ENCODE measurements around the gene TBRG4. TPM values are rescaled to one million over a fixed set of nuclear protein-coding genes. Genes with fewer than 3 reads are reported as not detected.
A peak's percentile ranks its signal among the peaks of the same experiment; 100 is the strongest.

TBRG4 gene
- polyA plus RNA-seq, 3 donors: 32.7 to 42.2 (median 38.4) TPM

DNA sequence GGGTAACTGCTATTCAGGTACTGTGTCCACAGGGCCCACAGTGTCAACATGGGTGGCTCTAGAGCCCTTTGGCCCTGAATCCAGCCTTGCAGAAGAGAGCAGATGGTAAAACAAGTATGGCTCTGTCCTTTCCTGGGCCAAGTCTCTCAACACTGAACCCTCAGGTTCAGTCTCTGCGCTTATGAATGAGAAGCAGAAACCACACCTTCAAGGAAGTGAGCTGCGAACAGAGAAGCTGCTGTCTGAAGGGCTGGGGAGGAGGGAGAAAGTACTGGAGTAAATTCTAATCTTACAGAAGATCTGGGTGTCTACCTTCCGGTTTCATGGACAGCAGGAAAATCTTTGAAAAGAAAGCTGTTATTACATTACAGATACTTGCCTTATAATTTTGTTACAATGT, 4.1 kb downstream of the TBRG4 start:
- Mint-ChIP-seq H3K4me1 (peaks cover 35% of the 10 kb centered on the region), H3K27me3 (ENCODE audit: low read depth in 3 of 3) (peaks cover 0 to 5% (median 2%) of the 10 kb centered on the region in 3 donors), H3K4me3 (no peak overlapping the region), H3K36me3 (peaks cover 64 to 71% of the 10 kb centered on the region in 2 donors), H3K27ac (peak overlapping the region in 4 of 7 donors; percentile 46 to 82 (median 65)), H3K9me3 (peaks cover 0 to 2% (median 0%) of the 10 kb centered on the region in 7 donors)
- H3K4me1 ChIP-seq (ENCODE audit: control insufficient read depth in 1 of 2, insufficient read depth in 2 of 2, low read length in 2 of 2): peaks cover 23 to 41% of the 10 kb centered on the region in 2 donors
- H4K20me1 ChIP-seq (ENCODE audit: insufficient read depth, low read length): peaks cover 63% of the 10 kb centered on the region
- DNase-seq: no peak
- no CpG with 5 or more reads among the region's 3 CpGs for WGBS (ENCODE audit: insufficient coverage)
- H3K4me2 ChIP-seq (replicated peaks; ENCODE audit: extremely low read depth, low read length, poor library complexity, severe bottlenecking): no peak overlapping the region
- H3K27ac ChIP-seq (ENCODE audit: low read depth in 1 of 2, low read length in 2 of 2): peak overlapping the region in 1 of 2 donors; percentile 55
- H3K4me3 ChIP-seq (replicated peaks in 1 of 3; ENCODE audit: low read depth in 2 of 3, low read length in 3 of 3): no peak overlapping the region
- H3K36me3 ChIP-seq (replicated peaks in 1 of 2; ENCODE audit: control insufficient read depth in 1 of 2, insufficient read depth in 2 of 2, low read length in 2 of 2): peaks cover 68 to 71% of the 10 kb centered on the region in 2 donors
- no peak overlapping the region for H3K9ac ChIP-seq (ENCODE audit: insufficient read depth, low read length, poor library complexity, severe bottlenecking)
- peaks cover 69% of the 10 kb centered on the region for H3K79me2 ChIP-seq (ENCODE audit: insufficient read depth, low read length)
- H2AFZ ChIP-seq (ENCODE audit: insufficient read depth, low read depth, low read length, poor library complexity, severe bottlenecking): no peak overlapping the region
- no peaks in the 10 kb centered on the region for H3K9me3 ChIP-seq (replicated peaks in 1 of 2; ENCODE audit: control insufficient read depth in 1 of 2, insufficient read depth in 1 of 2, low read length in 2 of 2)
- intact Hi-C loops (cut with micrococcal nuclease): no loop called here
- TF ChIP-seq, protein P1, sequence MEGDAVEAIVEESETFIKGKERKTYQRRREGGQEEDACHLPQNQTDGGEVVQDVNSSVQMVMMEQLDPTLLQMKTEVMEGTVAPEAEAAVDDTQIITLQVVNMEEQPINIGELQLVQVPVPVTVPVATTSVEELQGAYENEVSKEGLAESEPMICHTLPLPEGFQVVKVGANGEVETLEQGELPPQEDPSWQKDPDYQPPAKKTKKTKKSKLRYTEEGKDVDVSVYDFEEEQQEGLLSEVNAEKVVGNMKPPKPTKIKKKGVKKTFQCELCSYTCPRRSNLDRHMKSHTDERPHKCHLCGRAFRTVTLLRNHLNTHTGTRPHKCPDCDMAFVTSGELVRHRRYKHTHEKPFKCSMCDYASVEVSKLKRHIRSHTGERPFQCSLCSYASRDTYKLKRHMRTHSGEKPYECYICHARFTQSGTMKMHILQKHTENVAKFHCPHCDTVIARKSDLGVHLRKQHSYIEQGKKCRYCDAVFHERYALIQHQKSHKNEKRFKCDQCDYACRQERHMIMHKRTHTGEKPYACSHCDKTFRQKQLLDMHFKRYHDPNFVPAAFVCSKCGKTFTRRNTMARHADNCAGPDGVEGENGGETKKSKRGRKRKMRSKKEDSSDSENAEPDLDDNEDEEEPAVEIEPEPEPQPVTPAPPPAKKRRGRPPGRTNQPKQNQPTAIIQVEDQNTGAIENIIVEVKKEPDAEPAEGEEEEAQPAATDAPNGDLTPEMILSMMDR (IDR thresholded peaks at IDR 0.05): no peak
- H3K27me3 ChIP-seq (ENCODE audit: control insufficient read depth in 2 of 2, insufficient read depth in 2 of 2, low read length in 2 of 2): no peaks in the 10 kb centered on the region

DNA sequence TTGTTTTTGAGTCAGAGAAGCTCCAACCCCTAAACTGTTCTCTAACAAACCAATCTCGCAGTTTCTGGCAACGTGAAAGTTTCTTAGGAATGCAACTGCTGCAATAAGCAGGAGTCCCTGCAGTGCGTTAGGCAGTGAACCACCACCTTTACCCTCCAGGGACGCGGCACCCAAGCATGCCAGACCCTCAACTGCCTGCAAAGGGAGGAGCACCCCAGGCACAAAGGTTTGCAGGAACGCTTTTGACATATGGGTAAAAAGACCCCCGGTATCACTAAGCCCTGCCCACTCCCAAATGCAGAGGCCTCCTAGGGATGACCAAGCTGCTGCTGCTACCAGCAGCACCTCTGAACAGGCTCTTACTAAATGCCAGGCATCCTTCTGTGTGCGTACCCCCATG, 4.7 kb downstream of the TBRG4 start:
- Histone ChIP-seq H3K4me2 (replicated peaks; ENCODE audit: extremely low read depth, low read length, poor library complexity, severe bottlenecking) (no peak overlapping the region), H3K27ac (ENCODE audit: low read depth in 1 of 2, low read length in 2 of 2) (peak overlapping the region in 1 of 2 donors; percentile 55), H3K79me2 (ENCODE audit: insufficient read depth, low read length) (peaks cover 69% of the 10 kb centered on the region), H3K36me3 (replicated peaks in 1 of 2; ENCODE audit: control insufficient read depth in 1 of 2, insufficient read depth in 2 of 2, low read length in 2 of 2) (peaks cover 73 to 76% of the 10 kb centered on the region in 2 donors), H3K4me1 (ENCODE audit: control insufficient read depth in 1 of 2, insufficient read depth in 2 of 2, low read length in 2 of 2) (peaks cover 18 to 36% of the 10 kb centered on the region in 2 donors), H4K20me1 (ENCODE audit: insufficient read depth, low read length) (peaks cover 68% of the 10 kb centered on the region), H3K9me3 (replicated peaks in 1 of 2; ENCODE audit: control insufficient read depth in 1 of 2, insufficient read depth in 1 of 2, low read length in 2 of 2) (no peaks in the 10 kb centered on the region), H3K4me3 (replicated peaks in 1 of 3; ENCODE audit: low read depth in 2 of 3, low read length in 3 of 3) (no peak overlapping the region), H3K27me3 (ENCODE audit: control insufficient read depth in 2 of 2, insufficient read depth in 2 of 2, low read length in 2 of 2) (no peaks in the 10 kb centered on the region), H3K9ac (ENCODE audit: insufficient read depth, low read length, poor library complexity, severe bottlenecking) (no peak overlapping the region), H2AFZ (ENCODE audit: insufficient read depth, low read depth, low read length, poor library complexity, severe bottlenecking) (no peak overlapping the region)
- TF ChIP-seq, protein P1 (IDR thresholded peaks at IDR 0.05): no peak
- DNase-seq: no peak
- Mint-ChIP-seq H3K27me3 (ENCODE audit: low read depth in 3 of 3) (peaks cover 0 to 5% (median 2%) of the 10 kb centered on the region in 3 donors), H3K4me3 (no peak overlapping the region), H3K27ac (no peak overlapping the region), H3K4me1 (peaks cover 31% of the 10 kb centered on the region), H3K9me3 (peaks cover 0 to 2% (median 0%) of the 10 kb centered on the region in 7 donors), H3K36me3 (peaks cover 70 to 76% of the 10 kb centered on the region in 2 donors)
- intact Hi-C loops (cut with micrococcal nuclease): no loop called here
- WGBS (ENCODE audit: insufficient coverage): 83% methylated on average over 7 of the region's 8 CpGs
